WERI-Rb-1 (cell line): ENCODE data around the gene ABCB9.
A peak's percentile ranks its signal among the peaks of the same experiment; 100 is the strongest.

ENCODE experiments used
- DNase-seq: peaks from one replicate; pipeline ENCODE4 v3.0.0-alpha.2; 2020
- H3K27ac ChIP-seq: fragments of 250-450 bp; sonication (Bioruptor Pico); 2 replicates; pipeline ENCODE4 v1.5.1; 2020; ENCODE audit warnings: mild to moderate bottlenecking, moderate library complexity
- H3K27me3 ChIP-seq: fragments of 250-450 bp; sonication (Bioruptor Pico); 2 replicates; pipeline ENCODE4 v1.5.1; 2021; ENCODE audit warnings: mild to moderate bottlenecking, low read depth, moderate library complexity; ENCODE audit not compliant: insufficient read depth, severe bottlenecking
- H3K36me3 ChIP-seq: fragments of 250-450 bp; sonication (Bioruptor Pico); 2 replicates; pipeline ENCODE4 v1.5.1; 2020; ENCODE audit warnings: mild to moderate bottlenecking, moderate library complexity
- H3K4me3 ChIP-seq: 2 replicates; pipeline ENCODE4 v1.5.1; 2011; ENCODE audit warnings: low read depth, mild to moderate bottlenecking, control low read depth, low read length
- H3K9me3 ChIP-seq: fragments of 250-450 bp; sonication (Bioruptor Pico); 2 replicates; pipeline ENCODE4 v1.5.1; 2021; ENCODE audit warnings: mild to moderate bottlenecking, moderate library complexity; ENCODE audit not compliant: severe bottlenecking
- CTCF ChIP-seq: IDR thresholded peaks from 2 replicates; pipeline ENCODE4 v1.5.1; 2011; ENCODE audit warnings: low read depth, mild to moderate bottlenecking, control low read depth, inconsistent platforms, low read length

Gene ABCB9

GRCh38 chr12:122951406-122951805, 14.9 kb downstream of the ABCB9 start:
- no peak overlapping the region for H3K27ac ChIP-seq
- no peak for TF ChIP-seq CTCF
- H3K36me3 ChIP-seq: peaks cover 5% of the 10 kb centered on the region
- H3K9me3 ChIP-seq: no peaks in the 10 kb centered on the region
- no peak for DNase-seq
- no peaks in the 10 kb centered on the region for H3K27me3 ChIP-seq
- H3K4me3 ChIP-seq: no peak overlapping the region

GRCh38 chr12:122949816-122950675, 16.2 kb downstream of the ABCB9 start:
- TF ChIP-seq CTCF: no peak
- Histone ChIP-seq H3K27ac (no peak overlapping the region), H3K9me3 (no peaks in the 10 kb centered on the region), H3K4me3 (no peak overlapping the region), H3K27me3 (no peaks in the 10 kb centered on the region), H3K36me3 (no peaks in the 10 kb centered on the region; the same call in 1 of the 2 replicates)
- no peak for DNase-seq

- Histone ChIP-seq H3K27ac (no peak overlapping the region), H3K9me3 (no peaks in the 10 kb centered on the region), H3K27me3 (no peaks in the 10 kb centered on the region), H3K4me3 (no peak overlapping the region), H3K36me3 (no peaks in the 10 kb centered on the region; the same call in 1 of the 2 replicates)
- TF ChIP-seq CTCF: no peak
- DNase-seq: no peak
These were observed 16.9 kb downstream of the ABCB9 start for GRCh38 chr12:122949405-122949804.

GRCh38 chr12:122948605-122949004, 17.7 kb downstream of the ABCB9 start:
- no peak overlapping the region for H3K27ac ChIP-seq
- TF ChIP-seq CTCF: no peak
- no peak for DNase-seq
- H3K36me3 ChIP-seq: no peaks in the 10 kb centered on the region; the same call in 1 of the 2 replicates
- no peaks in the 10 kb centered on the region for H3K9me3 ChIP-seq
- no peaks in the 10 kb centered on the region for H3K27me3 ChIP-seq
- no peak overlapping the region for H3K4me3 ChIP-seq

- no peaks in the 10 kb centered on the region; the same call in 1 of the 2 replicates for H3K36me3 ChIP-seq
- 0 out of 2 replicates have a peak, but pooled peaks have one; percentile 7 for TF ChIP-seq CTCF
- H3K9me3 ChIP-seq: no peaks in the 10 kb centered on the region
- no peaks in the 10 kb centered on the region for H3K27me3 ChIP-seq
- peak; percentile 39 for DNase-seq
- H3K27ac ChIP-seq: peak overlapping the region; percentile 48; the same call in 1 of the 2 replicates
- no peak overlapping the region for H3K4me3 ChIP-seq
These were observed 18.9 kb downstream of the ABCB9 start for GRCh38 chr12:122947352-122947792.
